HCT116 (cell line): ENCODE data around the gene GCSAM.

Source experiments
- CTCF ChIP-seq, 3 experiments: fragments of 200-600 bp in 1 of 3; sonication (generic) in 1 of 3; IDR thresholded peaks in 2 of 3; conservative IDR thresholded peaks in 1 of 3; 2 replicates each; pipeline ENCODE4 v1.5.1; 2012 to 2017; ENCODE audit warnings: low read depth in 2 of 3, low read length in 2 of 3, antibody characterized with exemption in 1 of 3, borderline replicate concordance in 1 of 3, control low read depth in 1 of 3, mild to moderate bottlenecking in 1 of 3, mixed read lengths in 1 of 3, mixed run types in 1 of 3, moderate library complexity in 1 of 3; ENCODE audit not compliant: insufficient read depth in 1 of 3
- EZH2 ChIP-seq: fragments of 200-600 bp; sonication (generic); IDR thresholded peaks from 2 replicates; pipeline ENCODE4 v1.6.1; 2017; ENCODE audit warnings: antibody characterized with exemption, mixed run types
- EZH2phosphoT487 ChIP-seq: fragments of 200-600 bp; IDR thresholded peaks from 2 replicates; pipeline ENCODE4 v1.6.1; 2018; ENCODE audit warnings: antibody characterized with exemption, borderline replicate concordance
- FOSL1 ChIP-seq: IDR thresholded peaks from 2 replicates; pipeline ENCODE4 v1.6.1; 2012; ENCODE audit warnings: low read depth
- JUND ChIP-seq: IDR thresholded peaks from 2 replicates; pipeline ENCODE4 v1.6.1; 2012
- MAX ChIP-seq: IDR thresholded peaks from 2 replicates; pipeline ENCODE4 v1.6.1; 2012
- POLR2A ChIP-seq: IDR thresholded peaks from 2 replicates; pipeline ENCODE4 v1.7.0; 2011; ENCODE audit warnings: borderline replicate concordance; ENCODE audit not compliant: insufficient read depth, insufficient read length; ENCODE audit errors: extremely low read depth
- POLR2AphosphoS5 ChIP-seq: IDR thresholded peaks from 2 replicates; pipeline ENCODE4 v1.6.1; 2011; ENCODE audit warnings: mild to moderate bottlenecking, low read depth, low read length, moderate library complexity
- REST ChIP-seq: IDR thresholded peaks from 2 replicates; pipeline ENCODE4 v1.6.1; 2012; ENCODE audit warnings: low read depth
- SP1 ChIP-seq: IDR thresholded peaks from 2 replicates; pipeline ENCODE4 v1.6.1; 2012; ENCODE audit warnings: low read depth
- SRF ChIP-seq: IDR thresholded peaks from 2 replicates; pipeline ENCODE4 v1.6.1; 2012; ENCODE audit warnings: low read depth
- YY1 ChIP-seq: IDR thresholded peaks from 2 replicates; pipeline ENCODE4 v1.6.1; 2011; ENCODE audit warnings: low read length, low read depth, moderate library complexity, mild to moderate bottlenecking; ENCODE audit not compliant: insufficient replicate concordance; ENCODE audit errors: extremely low read depth
- ZBTB33 ChIP-seq: IDR thresholded peaks from 2 replicates; pipeline ENCODE4 v1.6.1; 2011; ENCODE audit warnings: mild to moderate bottlenecking, low read length, moderate library complexity; ENCODE audit not compliant: insufficient replicate concordance; ENCODE audit errors: extremely low read depth
- ZNF274 ChIP-seq: fragments of 200-500 bp; sonication (Bioruptor generic); IDR thresholded peaks from 2 replicates; pipeline ENCODE4 v1.6.1; 2014; ENCODE audit warnings: mild to moderate bottlenecking, low read depth, low read length, inconsistent platforms

- TF ChIP-seq ZBTB33 (no peak), MAX (no peak), FOSL1 (no peak), CTCF (IDR thresholded peaks at IDR 0.05 in 2 of 3, conservative IDR thresholded peaks at IDR 0.05 in 1 of 3; ENCODE audit: borderline replicate concordance in 1 of 3, insufficient read depth in 1 of 3, low read depth in 2 of 3, low read length in 2 of 3) (no peak), ZNF274 (no peak), EZH2 (no peak), POLR2A (no peak), POLR2AphosphoS5 (no peak), EZH2phosphoT487 (no peak), SRF (no peak), JUND (no peak), YY1 (no peak), REST (no peak), SP1 (no peak)
These were observed 8.2 kb upstream of the GCSAM start for GRCh38 chr3:112141293-112141692.
